Sciatic nerve (tissue), 2 donors: Measurements from ENCODE around the gene LSS. TPM values are rescaled to one million over a fixed set of nuclear protein-coding genes. Genes with fewer than 3 reads are reported as not detected.
"Not testable (repeated sequence)": the region's sequence is repeated elsewhere in the genome, so short reads cannot be mapped to it uniquely, and the experiment has no call there.

Source experiments
- ATAC-seq: fragments of 200-7000 bp; cut with Tn5 transposase; one replicate; pipeline ENCODE4 v1.9.1; 2020; ENCODE audit warnings: mild to moderate bottlenecking, moderate library complexity
- DNase-seq: peaks from one replicate; pipeline ENCODE4 v3.0.0-alpha.2; 2020; ENCODE audit warnings: low spot score
- intact Hi-C: fragments of 100-400 bp; cut with DNase I; formaldehyde crosslinking; loops from one replicate; pipeline ENCODE4 v1.14.2; 2022
- total RNA-seq: library from RNA; stranded (reverse); fragmentation: NEBNext Ultra II Directional; extraction: Animal tissue kit (Norgen Biotek cat#: 25700); gene quantifications from one replicate; pipeline ENCODE4 v1.2.1, GENCODE V29; 2021
- donor health status: DM: no; HTN: no; CAD: no.
- donor health status: DM: no; HTN: no; CAD: no.

LSS gene
- total RNA-seq, 1 donor from 2014 or later, result 111 TPM

- DNase-seq, result peak; percentile 48
- ATAC-seq, result no peak
- intact Hi-C loops, result no loop called here
These were observed 19.5 kb downstream of the LSS start for GRCh38 chr21:46208761-46209721.

GRCh38 chr21:46207920-46208591, 20.5 kb downstream of the LSS start:
- DNase-seq, result no peak

DNA sequence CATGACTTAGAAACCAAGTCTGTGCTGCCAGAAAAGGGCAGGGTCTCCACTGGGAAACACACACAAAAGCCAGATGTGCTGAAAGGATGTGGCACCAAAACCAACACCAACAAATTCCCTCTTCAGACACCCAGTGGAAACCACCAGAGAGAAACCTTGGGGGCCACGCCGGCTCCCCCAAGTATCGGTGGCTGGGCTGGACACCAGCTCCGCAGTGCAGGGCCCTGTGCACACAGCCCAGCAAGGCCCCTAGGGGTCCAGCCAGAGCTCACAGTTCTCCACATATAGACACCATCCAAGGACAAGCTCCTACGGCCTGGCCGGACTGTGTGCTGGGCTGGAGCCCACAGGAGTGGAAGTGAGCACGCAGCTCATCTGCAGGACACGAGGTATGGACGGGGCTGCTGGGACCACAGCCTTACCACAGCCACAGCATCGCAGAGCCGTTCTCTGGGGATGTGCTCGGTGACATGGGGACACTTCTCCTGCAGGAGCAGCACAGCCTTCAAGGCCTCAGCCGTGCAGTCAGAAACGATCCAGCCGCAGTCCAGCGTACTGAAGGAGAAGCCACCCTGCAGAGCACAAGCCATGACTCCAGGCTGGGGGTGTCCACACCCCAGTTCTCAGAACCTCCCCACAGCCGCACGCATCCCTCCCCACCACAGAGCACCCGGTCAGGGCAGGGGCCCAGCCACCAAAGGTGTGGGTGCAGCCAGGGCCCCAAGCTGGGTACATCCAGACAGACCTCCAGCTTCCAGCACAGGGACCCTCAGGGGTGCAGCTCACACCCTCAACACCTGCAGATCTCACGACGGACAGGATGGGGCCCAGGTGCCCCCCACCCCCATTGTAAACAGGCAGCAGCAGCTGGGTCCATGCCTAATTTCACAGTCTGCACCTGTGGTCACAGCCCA, 21.3 kb downstream of the LSS start:
- ATAC-seq, result no peak
- intact Hi-C loops, result no loop called here
- DNase-seq, result peak; percentile 50

More at GRCh38 chr21:46207920-46208591, 20.5 kb downstream of the LSS start:
- intact Hi-C loops, result no loop called here
- ATAC-seq, result no peak

- DNase-seq (peak; percentile 47), ATAC-seq (no peak)
- intact Hi-C loops, result no loop called here
These were observed 22.2 kb downstream of the LSS start for GRCh38 chr21:46206163-46207005.

DNA sequence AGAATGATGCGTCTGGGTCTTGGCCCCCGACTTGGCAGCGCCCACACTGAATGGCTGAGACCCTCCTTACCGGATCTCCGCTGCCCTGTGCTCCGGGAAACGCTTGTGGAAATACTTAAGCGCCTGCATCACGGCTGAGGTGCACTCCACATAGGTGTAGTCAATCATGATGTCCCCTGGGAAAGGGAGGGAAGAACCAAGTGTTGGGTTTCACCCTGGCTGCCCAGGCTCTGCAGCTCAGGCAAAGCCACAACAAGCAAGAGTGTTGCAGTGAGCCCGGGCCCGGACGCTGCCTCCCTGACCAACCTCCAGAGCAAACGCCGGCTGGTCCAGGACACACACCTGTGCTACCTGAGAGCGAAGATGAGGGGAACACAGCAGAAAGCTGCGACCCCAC, 22.8 kb downstream of the LSS start:
- DNase-seq (no peak), ATAC-seq (no peak)
- intact Hi-C loops, result no loop called here

- no peak for DNase-seq
- intact Hi-C loops, result no loop called here
- no peak for ATAC-seq
These were observed 23.4 kb downstream of the LSS start for GRCh38 chr21:46205166-46205565.

GRCh38 chr21:46203203-46203600, 25.4 kb downstream of the LSS start:
- intact Hi-C loops, result no loop called here
- DNase-seq, result no peak
- no peak for ATAC-seq

DNA sequence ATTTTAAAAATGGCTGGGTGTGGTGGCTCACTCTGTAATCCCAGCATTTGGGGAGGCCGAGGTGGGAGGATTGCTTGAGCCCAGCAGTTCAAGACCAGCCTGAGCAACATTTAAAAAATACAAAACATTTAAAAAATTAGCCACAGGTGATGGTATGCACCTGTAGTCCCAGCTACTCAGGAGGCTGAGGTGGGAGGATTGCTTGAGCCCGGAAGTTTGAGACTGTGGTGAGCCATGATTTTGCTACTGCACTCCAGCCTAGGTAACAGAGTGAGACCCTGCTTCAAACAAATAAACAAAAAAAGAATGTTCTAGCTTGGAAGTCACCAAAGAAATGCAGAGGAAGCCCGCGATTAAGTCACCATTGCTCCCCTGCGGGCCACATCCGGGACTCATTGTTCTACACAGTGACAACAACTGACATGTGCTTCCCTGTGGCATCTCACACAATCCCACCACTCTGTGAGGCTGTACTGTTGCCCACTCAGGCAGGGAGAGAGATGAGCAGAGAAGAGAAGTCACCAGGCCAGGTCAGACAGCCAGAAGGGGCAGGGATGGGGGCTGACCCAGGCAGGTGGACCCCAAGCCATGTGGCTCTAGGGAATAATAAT, 25.9 kb downstream of the LSS start:
- DNase-seq (no peak), ATAC-seq (no peak)
- intact Hi-C loops, result no loop called here

DNA sequence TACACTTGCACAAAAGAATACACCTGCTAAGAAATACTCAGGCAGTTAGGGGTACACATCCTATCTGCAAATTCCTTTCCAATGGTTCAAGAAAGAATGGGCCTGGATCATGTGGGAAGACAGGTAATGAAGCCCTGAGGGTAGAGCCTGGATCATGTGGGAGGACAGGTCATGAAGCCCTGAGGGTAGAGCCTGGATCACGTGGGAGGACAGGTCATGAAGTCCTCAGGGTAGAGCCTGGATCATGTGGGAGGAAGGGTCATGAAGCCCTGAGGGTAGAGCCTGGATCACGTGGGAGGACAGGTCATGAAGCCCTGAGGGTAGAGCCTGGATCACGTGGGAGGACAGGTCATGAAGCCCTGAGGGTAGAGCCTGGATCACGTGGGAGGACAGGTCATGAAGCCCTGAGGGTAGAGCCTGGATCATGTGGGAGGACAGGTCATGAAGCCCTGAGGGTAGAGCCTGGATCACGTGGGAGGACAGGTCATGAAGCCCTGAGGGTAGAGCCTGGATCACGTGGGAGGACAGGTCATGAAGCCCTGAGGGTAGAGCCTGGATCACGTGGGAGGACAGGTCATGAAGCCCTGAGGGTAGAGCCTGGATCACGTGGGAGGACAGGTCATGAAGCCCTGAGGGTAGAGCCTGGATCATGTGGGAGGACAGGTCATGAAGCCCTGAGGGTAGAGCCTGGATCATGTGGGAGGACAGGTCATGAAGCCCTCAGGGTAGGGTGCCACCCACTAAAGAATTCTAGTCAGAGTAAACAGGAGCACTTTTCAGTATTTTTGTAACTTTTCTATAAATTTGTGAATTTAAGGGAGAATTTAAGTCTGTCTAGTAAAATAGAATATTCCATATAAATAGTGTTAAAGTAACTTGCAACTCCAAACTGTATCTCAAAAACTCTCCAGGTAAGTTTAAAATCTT, 27.4 kb downstream of the LSS start:
- intact Hi-C loops, DNase-seq, ATAC-seq: not testable (repeated sequence)

- intact Hi-C loops, result no loop called here
- no peak for DNase-seq
- no peak for ATAC-seq
These were observed 28.9 kb downstream of the LSS start for GRCh38 chr21:46199436-46200373.

DNA sequence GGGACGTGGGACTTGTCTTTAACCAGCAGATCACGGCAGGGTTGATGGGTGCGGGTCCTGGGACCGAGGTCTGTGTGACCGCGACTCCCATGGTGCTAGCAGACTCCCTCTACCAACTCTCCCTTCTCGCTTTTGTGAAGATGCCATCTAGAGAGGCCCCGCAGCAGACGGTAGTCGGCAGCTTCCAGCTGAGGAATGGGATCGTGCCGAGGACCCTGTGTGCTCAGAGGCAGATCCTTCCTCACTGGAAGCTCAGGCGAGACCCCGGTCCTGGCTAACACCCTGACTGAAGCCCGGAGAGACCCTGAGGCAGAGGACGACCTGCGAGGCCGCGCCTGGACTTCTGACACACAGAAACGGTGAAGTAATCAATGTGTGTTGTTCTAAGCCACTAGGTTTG, 31.8 kb downstream of the LSS start:
- intact Hi-C loops, result no loop called here
- ATAC-seq, result no peak
- peak; percentile 42 for DNase-seq

- intact Hi-C loops, result no loop called here
- ATAC-seq (no peak), DNase-seq (peak; percentile 47)
These were observed 32.9 kb downstream of the LSS start for GRCh38 chr21:46195595-46196195.

DNA sequence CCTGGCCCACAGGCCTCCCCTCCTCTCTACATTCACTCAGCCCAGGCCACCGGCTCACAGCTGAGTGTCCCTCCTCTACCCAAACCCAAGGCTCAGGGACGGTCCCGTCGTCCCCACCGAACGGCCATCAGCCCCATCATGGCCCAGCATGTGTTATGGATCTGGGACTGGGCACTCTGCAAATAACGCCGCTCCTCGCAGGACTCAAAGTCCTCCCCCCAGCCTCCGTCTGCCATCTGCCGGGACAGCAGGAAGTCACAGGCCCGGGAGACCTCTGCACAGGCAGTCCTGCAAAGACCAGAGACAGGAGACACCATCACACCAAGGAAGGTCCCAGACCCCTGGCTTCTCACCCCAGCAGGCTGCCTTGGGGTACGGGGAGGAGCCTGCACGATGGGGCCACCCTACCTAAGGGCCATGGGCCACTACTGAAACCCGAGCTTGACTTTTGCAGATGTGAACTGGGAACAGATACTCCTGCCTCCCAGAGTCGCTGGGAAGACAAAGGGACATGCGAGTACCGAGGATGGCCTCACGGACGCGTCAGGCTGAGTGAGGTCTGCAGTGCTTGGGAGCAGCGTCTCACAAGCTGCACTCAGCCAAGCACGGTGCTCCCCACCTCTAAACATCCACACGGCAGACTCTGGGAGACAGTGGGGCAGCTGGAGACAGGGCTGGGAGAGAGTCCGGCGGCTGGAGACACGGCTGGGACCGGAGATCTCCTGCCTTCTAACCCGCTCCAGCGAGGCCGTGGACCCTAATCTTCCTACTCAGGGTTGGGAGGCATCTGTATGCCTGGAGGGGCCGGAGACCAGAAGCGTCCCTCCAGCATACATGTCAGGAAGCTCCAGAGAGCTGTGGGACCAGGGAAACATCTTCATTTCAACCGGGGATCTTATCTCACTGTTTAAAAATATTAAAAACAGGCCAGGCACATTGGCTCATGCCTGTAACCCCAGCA, 33.9 kb downstream of the LSS start:
- intact Hi-C loops, result no loop called here
- no peak for ATAC-seq
- peak; percentile 44 for DNase-seq

DNA sequence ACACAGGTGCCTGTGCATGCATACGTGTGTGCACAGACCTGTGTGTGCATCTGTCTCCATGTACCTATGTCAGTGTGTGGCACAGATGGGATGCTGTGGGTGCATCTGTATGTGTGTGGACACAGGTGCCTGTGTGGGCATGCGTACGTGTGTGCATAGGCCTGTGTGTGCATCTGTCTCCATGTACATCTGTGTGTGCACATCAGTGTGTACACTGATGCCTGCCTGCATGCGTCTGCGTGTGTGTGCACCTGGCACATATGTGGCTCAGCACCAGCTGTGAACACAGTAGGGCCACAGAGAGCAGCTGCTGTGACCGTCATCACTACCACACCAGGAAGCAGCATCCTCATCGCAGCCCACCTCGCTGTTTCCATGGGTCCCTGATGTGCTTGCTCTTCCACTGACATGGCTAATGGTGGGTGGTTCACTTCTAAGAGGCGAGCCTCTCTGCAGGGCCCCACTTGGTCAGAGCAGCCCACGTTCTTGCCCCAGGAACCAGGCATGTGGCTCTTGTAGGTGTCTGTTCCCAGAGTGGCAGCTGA, 34.7 kb downstream of the LSS start:
- no peak for ATAC-seq
- DNase-seq, result no peak
- intact Hi-C loops, result no loop called here
